K562 (cell line): ENCODE results near the gene SHISA7. TPM values are rescaled to one million over a fixed set of nuclear protein-coding genes. Genes with fewer than 3 reads are reported as not detected.
A peak's percentile ranks its signal among the peaks of the same experiment; 100 is the strongest.

Experiments used
- ATAC-seq: fragments of 200-7000 bp; cut with Tn5 transposase; 3 replicates; pipeline ENCODE4 v1.9.1; 2020; ENCODE audit warnings: moderate library complexity
- BruUV-seq: library from RNA; stranded (reverse); fragments of 400-500 nt; replicated peaks from 2 replicates; lab custom pipeline; 2021; lab: Mats Ljungman, UMichigan
- CTCF ChIA-PET: fragments of 300-600 bp; formaldehyde crosslinking; extraction: SDS; loops from one replicate; lab custom pipeline; 2021; ENCODE audit warnings: low intra/inter-chr PET ratio; lab: Yijun Ruan, JAX
- POLR2A ChIA-PET: fragments of 300-600, 350-650 bp; sonication (Branson Sonifier 250); formaldehyde crosslinking; extraction: SDS; loops from one replicate; lab custom pipeline; 2021; ENCODE audit warnings: antibody characterized with exemption, inconsistent platforms; lab: Yijun Ruan, JAX
- DNase-seq, 4 experiments: peaks; one replicate each; pipeline versions ENCODE4 v3.0.0 to v3.0.0-alpha.2; 2011 to 2018; ENCODE audit warnings: low spot score in 3 of 4, mixed read lengths in 3 of 4; ENCODE audit errors: extremely low read depth in 1 of 4
- FAIRE-seq: peaks from 2 replicates; lab custom pipeline; 2011; peaks lifted over from hg19 to GRCh38; lab: Jason Lieb, UNC
- H2AFZ ChIP-seq: 2 replicates; pipeline ENCODE4 v1.6.0; 2011; ENCODE audit warnings: low read depth, low read length, control low read depth, inconsistent platforms
- H3K27ac ChIP-seq: fragments of 200-600 bp; 3 replicates; pipeline ENCODE4 v1.8.0; 2011; ENCODE audit warnings: low read depth, mild to moderate bottlenecking, control low read depth, inconsistent platforms, low read length, moderate library complexity, mixed read lengths; ENCODE audit errors: extremely low read depth
- H3K27me3 ChIP-seq, 2 experiments: fragments of 300-600 bp in 1 of 2; 2 replicates in 1 of 2; 3 replicates in 1 of 2; pipeline versions ENCODE4 v1.6.0 to v1.8.0; 2011; ENCODE audit warnings: inconsistent platforms in 2 of 2, low read length in 2 of 2, mild to moderate bottlenecking in 1 of 2, mixed read lengths in 1 of 2, moderate library complexity in 1 of 2; ENCODE audit not compliant: control insufficient read depth in 2 of 2, insufficient read depth in 2 of 2
- H3K36me3 ChIP-seq: fragments of 300-600 bp; 3 replicates; pipeline ENCODE4 v1.8.0; 2011; ENCODE audit warnings: mild to moderate bottlenecking, low read length, inconsistent platforms; ENCODE audit not compliant: control insufficient read depth, insufficient read depth
- H3K4me1 ChIP-seq, 2 experiments: fragments of 200-600 bp in 1 of 2; replicated peaks in 1 of 2; 2 replicates in 1 of 2; 3 replicates in 1 of 2; pipeline versions ENCODE4 v1.5.1 to v1.8.0; 2011; ENCODE audit warnings: inconsistent platforms in 2 of 2, low read length in 2 of 2, mild to moderate bottlenecking in 1 of 2, mixed read lengths in 1 of 2, moderate library complexity in 1 of 2; ENCODE audit not compliant: control insufficient read depth in 2 of 2, insufficient read depth in 2 of 2
- H3K4me2 ChIP-seq: 2 replicates; pipeline ENCODE4 v1.6.1; 2011; ENCODE audit warnings: low read length, control low read depth, inconsistent platforms, mixed read lengths; ENCODE audit not compliant: insufficient read depth
- H3K4me3 ChIP-seq: fragments of 200-600 bp; sonication (generic), shearing (Covaris generic); 2 replicates; pipeline ENCODE4 v1.5.1; 2016; ENCODE audit warnings: control low read depth, inconsistent platforms
- H3K79me2 ChIP-seq: fragments of 200-600 bp; 3 replicates; pipeline ENCODE4 v1.8.0; 2011; ENCODE audit warnings: low read length, inconsistent platforms; ENCODE audit not compliant: control insufficient read depth, insufficient read depth
- H3K9ac ChIP-seq, 2 experiments: 2 replicates each; pipeline versions ENCODE4 v1.6.0 to v1.6.1; 2011; ENCODE audit warnings: low read depth in 2 of 2, low read length in 2 of 2, control low read depth in 1 of 2, inconsistent platforms in 1 of 2, mild to moderate bottlenecking in 1 of 2, mixed read lengths in 1 of 2; ENCODE audit not compliant: insufficient read depth in 1 of 2
- H3K9me1 ChIP-seq: one replicate; pipeline ENCODE4 v1.6.0; 2011; ENCODE audit warnings: inconsistent platforms, mild to moderate bottlenecking, low read length, moderate library complexity; ENCODE audit not compliant: control insufficient read depth, insufficient read depth
- H3K9me3 ChIP-seq: replicated peaks from 2 replicates; pipeline ENCODE4 v1.5.1; 2011; ENCODE audit warnings: low read depth, low read length, inconsistent platforms; ENCODE audit not compliant: control insufficient read depth, insufficient read depth
- H4K20me1 ChIP-seq: replicated peaks from 2 replicates; pipeline ENCODE4 v1.6.1; 2011; ENCODE audit warnings: low read length, inconsistent platforms, mixed read lengths; ENCODE audit not compliant: control insufficient read depth, insufficient read depth
- ADNP ChIP-seq: fragments of 200-800 bp; sonication (Bioruptor generic); IDR thresholded peaks from 2 replicates; pipeline ENCODE4 v1.6.1; 2016; ENCODE audit warnings: missing genetic modification characterization, missing compliant biosample characterization
- BRCA1 ChIP-seq, 2 experiments: fragments of 450-650 bp in 1 of 2; sonication (generic) in 1 of 2; formaldehyde crosslinking in 1 of 2; IDR thresholded peaks; 2 replicates each; pipeline versions ENCODE4 v1.5.0 to v1.6.1; 2017 to 2020; ENCODE audit warnings: mild to moderate bottlenecking in 1 of 2, missing genetic modification reagents in 1 of 2
- CAMTA2 ChIP-seq: fragments of 250-450 bp; sonication (Bioruptor Pico); conservative IDR thresholded peaks from 2 replicates; pipeline ENCODE4 v1.5.1; 2022
- CHD4 ChIP-seq: fragments of 200-600 bp; sonication (generic); IDR thresholded peaks from 3 replicates; pipeline ENCODE4 v1.6.1; 2012; ENCODE audit warnings: low read depth, mild to moderate bottlenecking, mixed read lengths, low read length, inconsistent platforms; ENCODE audit not compliant: insufficient read depth, insufficient replicate concordance, poor library complexity, severe bottlenecking
- NFIX ChIP-seq: fragments of 250-450 bp; sonication (Bioruptor Pico); IDR thresholded peaks from 2 replicates; pipeline ENCODE4 v1.4.0; 2020; ENCODE audit warnings: low read depth, mild to moderate bottlenecking, moderate library complexity
- OTX1 ChIP-seq: fragments of 450-650 bp; formaldehyde crosslinking; IDR thresholded peaks from 2 replicates; pipeline ENCODE4 v1.4.0; 2022; ENCODE audit warnings: mild to moderate bottlenecking
- PHF20 ChIP-seq: fragments of 450-650 bp; IDR thresholded peaks from 2 replicates; pipeline ENCODE4 v1.6.1; 2018; ENCODE audit not compliant: partially characterized antibody
- TCF7 ChIP-seq: sonication (generic); IDR thresholded peaks from 2 replicates; pipeline ENCODE4 v1.6.1; 2016; ENCODE audit warnings: antibody characterized with exemption, borderline replicate concordance
- TEAD2 ChIP-seq: fragments of 450-650 bp; IDR thresholded peaks from 2 replicates; pipeline ENCODE4 v1.6.1; 2016; ENCODE audit warnings: missing genetic modification characterization, control low read depth, missing compliant biosample characterization
- THRB ChIP-seq: fragments of 450-650 bp; formaldehyde crosslinking; conservative IDR thresholded peaks from 2 replicates; pipeline ENCODE4 v1.4.0; 2022; ENCODE audit warnings: mild to moderate bottlenecking, missing genetic modification characterization
- ZBTB26 ChIP-seq: fragments of 450-650 bp; formaldehyde crosslinking; IDR thresholded peaks from 2 replicates; pipeline ENCODE4 v1.4.0; 2022; ENCODE audit warnings: missing genetic modification characterization
- ZBTB8A ChIP-seq: fragments of 450-650 bp; IDR thresholded peaks from 2 replicates; pipeline ENCODE4 v1.6.1; 2018; ENCODE audit warnings: mild to moderate bottlenecking, moderate library complexity; ENCODE audit not compliant: partially characterized antibody
- ZNF121 ChIP-seq: sonication (generic); formaldehyde crosslinking; conservative IDR thresholded peaks from 2 replicates; pipeline ENCODE4 v1.8.0; 2022; ENCODE audit warnings: missing genetic modification reagents
- ZNF445 ChIP-seq: fragments of 250-450 bp; sonication (Bioruptor Pico); IDR thresholded peaks from 2 replicates; pipeline ENCODE4 v1.4.0; 2020; ENCODE audit warnings: low read depth, mild to moderate bottlenecking, moderate library complexity
- ZNF584 ChIP-seq: fragments of 200-800 bp; sonication (Bioruptor generic); IDR thresholded peaks from 2 replicates; pipeline ENCODE4 v1.6.1; 2016; ENCODE audit warnings: low read depth, mild to moderate bottlenecking, missing genetic modification characterization, missing compliant biosample characterization
- WGBS: fragments of 100-300 bp; shearing (Covaris generic); methylation state at CpG from one replicate; pipeline ENCODE4 v1.1.6; 2016; ENCODE audit warnings: low coverage, mixed read lengths; ENCODE audit not compliant: insufficient coverage; ENCODE audit errors: missing lambda C conversion rate; 5-methylcytosine and 5-hydroxymethylcytosine counted together
- in situ Hi-C: fragments of 300-500 bp; cut with MboI; formaldehyde crosslinking; loops from 4 replicates; pipeline ENCODE4 v1.15.0; 2018; ENCODE audit warnings: inconsistent platforms, mixed read lengths
- intact Hi-C: fragments of 100-400 bp; cut with micrococcal nuclease; formaldehyde crosslinking; loops from 2 replicates; pipeline ENCODE4 v1.14.2; 2022
- polyA plus RNA-seq, 8 experiments: library from polyadenylated mRNA; depleted of rRNA in 4 of 8; stranded (reverse) in 5 of 8; unstranded in 3 of 8; fragments of >200 nt; fragmentation: Nextera tagmentation in 2 of 8; fragmentation: Illumina TruSeq in 1 of 8; extraction: Ambion mirVana in 2 of 8; extraction: Trizol in 1 of 8; gene quantifications; 2 replicates each; pipeline versions ENCODE4 v1.2.1 to v1.2.3, GENCODE V29; 2011 to 2014; ENCODE audit warnings: inconsistent platforms in 1 of 8, missing spikeins in 1 of 8
- total RNA-seq, 7 experiments: library from RNA; depleted of rRNA in 6 of 7; stranded (reverse); fragments of >200 nt in 6 of 7; fragmentation: Illumina TruSeq in 2 of 7; extraction: Trizol in 2 of 7; gene quantifications; 2 replicates each; pipeline versions ENCODE4 v1.2.1 to v1.2.3, GENCODE V29; 2011 to 2021; ENCODE audit warnings: low replicate concordance in 1 of 7
- TF ChIP-seq, protein P1 (sequence below): sonication (generic); formaldehyde crosslinking; IDR thresholded peaks from 2 replicates; pipeline ENCODE4 v1.8.1; 2023; ENCODE audit warnings: mild to moderate bottlenecking, missing genetic modification reagents

Gene SHISA7
- total and polyA plus RNA-seq, 9 of the 15 experiments (the other 6 are each of a cell fraction or from before 2014, with no cell fraction given), result 0.01 to 0.40 (median 0.07) TPM

DNA sequence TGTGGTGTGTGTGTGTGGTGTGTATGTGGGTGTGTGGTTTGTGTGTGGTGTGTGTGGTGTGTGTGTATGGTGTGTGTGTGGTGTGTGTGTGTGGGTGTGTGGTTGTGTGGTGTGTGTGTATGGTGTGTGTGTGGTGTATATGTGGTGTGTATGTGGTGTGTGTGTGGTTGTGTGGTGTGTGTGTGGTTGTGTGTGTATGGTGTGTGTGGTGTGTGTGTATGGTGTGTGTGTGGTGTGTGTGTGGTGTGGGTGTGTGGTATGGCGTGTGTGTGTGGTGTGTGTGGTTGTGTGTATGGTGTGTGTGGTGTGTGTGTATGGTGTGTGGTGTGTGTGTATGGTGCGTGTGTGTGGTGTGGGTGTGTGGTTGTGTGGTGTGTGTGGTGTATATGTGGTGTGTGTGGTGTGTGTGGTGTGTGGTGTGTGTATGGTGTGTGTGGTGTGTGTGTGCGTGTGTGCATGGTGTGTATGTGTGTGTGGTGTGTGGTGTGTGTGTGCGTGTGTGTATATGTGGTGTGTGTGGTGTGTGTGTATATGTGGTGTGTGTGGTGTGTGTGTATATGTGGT is 8.7 kb downstream of the SHISA7 start:
- Histone ChIP-seq H3K4me1 (peaks cover 0 to 18% of the 10 kb centered on the region in 2 experiments; a peak in 3 of 5 replicates), H3K9me1 (no peaks in the 10 kb centered on the region), H3K4me2 (no peak overlapping the region), H3K27ac (no peak overlapping the region; the same call in 2 of the 3 replicates), H3K36me3 (no peaks in the 10 kb centered on the region), H3K27me3 (peaks cover 0 to 13% of the 10 kb centered on the region in 2 experiments; a peak in 2 of 5 replicates), H4K20me1 (peaks cover 13% of the 10 kb centered on the region), H3K9ac (no peak overlapping the region), H2AFZ (no peak overlapping the region), H3K79me2 (no peaks in the 10 kb centered on the region), H3K4me3 (no peak overlapping the region), H3K9me3 (no peaks in the 10 kb centered on the region)
- ATAC-seq (no peak), DNase-seq (no peak), FAIRE-seq (no peak)
- in situ Hi-C loops (loop anchor here (25.0 kb wide), 1 partner anchor 772 kb away; the partner anchor contains the start of gene LILRB4), intact Hi-C loops (no loop called here)
- 38% methylated on average over 2 of the region's 4 CpGs for WGBS
- no TSS peak for BruUV-seq
- ChIA-PET POLR2A (no interaction called here), CTCF (no interaction called here)
- TF ChIP-seq BRCA1 (IDR thresholded peaks at IDR 0.05) (no peak), BRCA1 (CRISPR knock-in tag; IDR thresholded peaks at IDR 0.05) (no peak), ZNF584 (CRISPR knock-in tag) (no peak), ZBTB26 (CRISPR knock-in tag) (peak; percentile 35; the same call in 1 of the 2 replicates), CHD4 (peak; percentile 19), TCF7 (no peak), OTX1 (CRISPR knock-in tag) (0 out of 2 replicates have a peak, but pooled peaks have one; percentile 13), PHF20 (peak; percentile 25), NFIX (CRISPR knock-in tag) (no peak), TEAD2 (tag) (no peak), ADNP (tag) (peak; percentile 42; the same call in 1 of the 2 replicates), ZNF121 (peak; percentile 34; the same call in 1 of the 2 replicates), ZNF445 (CRISPR knock-in tag) (no peak), THRB (peak; percentile 43; the same call in 1 of the 2 replicates), CAMTA2 (CRISPR knock-in tag) (no peak), ZBTB8A (no peak)
- TF ChIP-seq, protein P1, sequence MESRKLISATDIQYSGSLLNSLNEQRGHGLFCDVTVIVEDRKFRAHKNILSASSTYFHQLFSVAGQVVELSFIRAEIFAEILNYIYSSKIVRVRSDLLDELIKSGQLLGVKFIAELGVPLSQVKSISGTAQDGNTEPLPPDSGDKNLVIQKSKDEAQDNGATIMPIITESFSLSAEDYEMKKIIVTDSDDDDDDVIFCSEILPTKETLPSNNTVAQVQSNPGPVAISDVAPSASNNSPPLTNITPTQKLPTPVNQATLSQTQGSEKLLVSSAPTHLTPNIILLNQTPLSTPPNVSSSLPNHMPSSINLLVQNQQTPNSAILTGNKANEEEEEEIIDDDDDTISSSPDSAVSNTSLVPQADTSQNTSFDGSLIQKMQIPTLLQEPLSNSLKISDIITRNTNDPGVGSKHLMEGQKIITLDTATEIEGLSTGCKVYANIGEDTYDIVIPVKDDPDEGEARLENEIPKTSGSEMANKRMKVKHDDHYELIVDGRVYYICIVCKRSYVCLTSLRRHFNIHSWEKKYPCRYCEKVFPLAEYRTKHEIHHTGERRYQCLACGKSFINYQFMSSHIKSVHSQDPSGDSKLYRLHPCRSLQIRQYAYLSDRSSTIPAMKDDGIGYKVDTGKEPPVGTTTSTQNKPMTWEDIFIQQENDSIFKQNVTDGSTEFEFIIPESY, result no peak
